Melanocyte of skin (primary cell): Measurements from ENCODE around the gene GRB14. TPM values are rescaled to one million over a fixed set of nuclear protein-coding genes. Genes with fewer than 3 reads are reported as not detected.

Experiments
- total RNA-seq, 2 donors: library from RNA; depleted of rRNA; stranded (reverse); fragments of >200 nt; gene quantifications; 2 replicates each; pipeline ENCODE4 v1.2.3, GENCODE V29; 2012

Gene GRB14
- total RNA-seq, result 1 to 10 TPM in 1 of 2 donors, under 1 TPM in 1; under 0.01 to 1.3 TPM

DNA sequence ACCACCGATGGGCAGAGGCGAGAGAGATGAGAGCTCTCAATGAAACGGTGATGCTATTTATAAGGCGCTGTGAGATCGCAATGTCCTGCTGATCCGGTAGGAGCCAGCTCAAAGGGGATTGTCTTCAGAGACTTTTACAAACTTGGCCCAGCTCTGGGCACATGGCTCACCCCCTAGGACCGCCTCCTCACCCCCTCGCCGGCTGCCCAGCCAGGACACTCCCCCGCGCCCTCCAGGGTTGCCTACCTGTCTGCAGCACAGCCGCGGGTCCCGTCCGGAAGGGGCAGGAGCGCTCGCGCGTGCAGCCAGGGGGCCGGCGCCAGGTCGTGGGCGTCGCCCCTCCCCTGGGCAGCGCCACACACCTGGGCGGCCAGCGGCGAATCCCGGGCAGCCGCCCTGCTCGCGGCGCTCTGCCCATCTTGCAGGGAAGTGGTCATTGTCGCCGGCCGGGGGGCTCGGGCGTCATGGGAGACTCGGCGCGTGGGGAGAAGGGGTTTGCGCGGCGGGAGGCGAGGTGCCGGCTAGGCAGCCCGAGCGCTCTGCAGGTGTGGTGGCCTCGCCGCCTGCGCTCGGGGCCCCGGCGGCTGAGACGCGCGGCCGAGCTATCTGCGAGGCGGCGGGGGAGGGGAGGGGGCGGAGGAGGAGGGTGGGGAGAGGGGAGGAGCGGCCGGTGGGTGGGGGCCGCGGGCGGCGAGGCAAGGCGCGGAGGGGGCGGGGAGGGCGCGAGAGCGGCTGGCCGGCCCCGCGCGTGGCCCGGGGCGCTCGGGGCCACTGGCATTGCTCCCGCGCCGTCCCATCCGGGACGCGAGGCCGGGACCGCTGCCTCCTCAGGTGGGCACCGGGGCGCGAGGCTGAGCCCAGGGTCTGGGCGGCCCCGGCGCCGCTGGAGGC is at the start of gene GRB14:
GRB14 (minus strand) TSS at position 610 of the 891 bp plus-strand sequence; CDS start at position 437, 173 bp downstream.

Other genes starting within 250 kb of the GRB14 start
- gene COBLL1, start 220.3 kb upstream of the GRB14 start, total RNA-seq, result 10 to 100 TPM; 13.7 to 25.5 TPM